ENCODE measurements around the gene CD151.

CD151 gene

GRCh38 chr11:829847-830294 is 2.9 kb upstream of the CD151 start:
- no peak for DNase-seq

GRCh38 chr11:830295-831117 is 2.2 kb upstream of the CD151 start:
- peak; percentile 65 for DNase-seq

GRCh38 chr11:831118-831864 is 1.5 kb upstream of the CD151 start:
- no peak for DNase-seq

GRCh38 chr11:831961-832528 is 707 bp upstream of the CD151 start:
- DNase-seq: no peak

GRCh38 chr11:833114-833791 is 501 bp downstream of the CD151 start:
- DNase-seq: peak; percentile 36

- no peak for DNase-seq
These were observed 1.1 kb downstream of the CD151 start for GRCh38 chr11:833849-834311.

- no peak for DNase-seq
These were observed 1.9 kb downstream of the CD151 start for GRCh38 chr11:834371-835316.

- DNase-seq: no peak
These were observed 3.5 kb downstream of the CD151 start for GRCh38 chr11:836274-836673.

GRCh38 chr11:836700-837099 is 3.9 kb downstream of the CD151 start:
- no peak for DNase-seq

- DNase-seq: no peak
These were observed 4.6 kb downstream of the CD151 start for GRCh38 chr11:837189-837989.

- DNase-seq: no peak
These were observed 5.2 kb downstream of the CD151 start for GRCh38 chr11:837990-838307.

- DNase-seq: no peak
These were observed 5.9 kb downstream of the CD151 start for GRCh38 chr11:838441-839279.

GRCh38 chr11:839280-839623 is 6.5 kb downstream of the CD151 start:
- DNase-seq: no peak

- no peak for DNase-seq
These were observed 7.3 kb downstream of the CD151 start for GRCh38 chr11:839875-840617.

GRCh38 chr11:841981-842369 is 9.2 kb downstream of the CD151 start:
- no peak for DNase-seq

- peak; percentile 90 for DNase-seq
These were observed 9.7 kb downstream of the CD151 start, which contains the start of the genes POLR2L and TSPAN4 for GRCh38 chr11:842370-843002. POLR2L (minus strand) TSS chr11:842529; CDS start chr11:842508, 21 bp downstream. TSPAN4 (plus strand) TSS chr11:842852; CDS start chr11:850305, 7,453 bp downstream.

- no peak for DNase-seq
These were observed 10.5 kb downstream of the CD151 start for GRCh38 chr11:843086-843734.

All from activated naive CD4-positive, alpha-beta T cell treated with Interleukin-2 at 50 U/mL for 16 hours (primary cell).